Body of pancreas (tissue), 4 donors: ENCODE results near the gene STK32B.

ENCODE experiments used
- POLR2A ChIP-seq, 3 donors: fragments of 450-650 bp; IDR thresholded peaks; one replicate each; pipeline ENCODE4 v1.6.1; 2016; ENCODE audit warnings: antibody characterized with exemption in 3 of 3, mild to moderate bottlenecking in 2 of 3
- TF ChIP-seq, protein P1 (sequence below), 7 experiments: fragments of 450-650 bp in 4 of 7; fragments of 200-600 bp in 3 of 7; sonication (generic) in 3 of 7; IDR thresholded peaks; one replicate each; pipeline ENCODE4 v1.5.1; 2016 to 2019; ENCODE audit warnings: antibody characterized with exemption in 7 of 7

DNA sequence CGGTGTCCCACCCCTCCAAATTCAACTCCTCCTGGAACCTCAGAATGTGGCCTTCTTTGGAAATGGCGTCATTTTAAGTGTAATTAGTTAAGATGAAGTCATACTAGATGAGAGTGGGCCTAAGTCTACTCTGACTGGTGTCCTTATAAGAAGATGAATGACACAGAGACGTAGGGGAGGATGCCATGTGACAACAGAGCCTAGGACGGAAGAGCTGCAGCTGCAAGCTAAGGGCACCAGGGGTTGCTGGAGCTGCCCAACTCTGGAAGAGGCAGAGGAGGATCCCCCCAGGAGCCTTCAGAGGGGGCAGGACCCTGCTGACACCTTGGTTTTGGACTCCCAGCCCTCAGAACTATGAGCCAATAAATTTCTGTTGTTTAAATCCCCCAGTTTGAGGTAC is 115.1 kb downstream of the STK32B start:
- TF ChIP-seq, protein P1, sequence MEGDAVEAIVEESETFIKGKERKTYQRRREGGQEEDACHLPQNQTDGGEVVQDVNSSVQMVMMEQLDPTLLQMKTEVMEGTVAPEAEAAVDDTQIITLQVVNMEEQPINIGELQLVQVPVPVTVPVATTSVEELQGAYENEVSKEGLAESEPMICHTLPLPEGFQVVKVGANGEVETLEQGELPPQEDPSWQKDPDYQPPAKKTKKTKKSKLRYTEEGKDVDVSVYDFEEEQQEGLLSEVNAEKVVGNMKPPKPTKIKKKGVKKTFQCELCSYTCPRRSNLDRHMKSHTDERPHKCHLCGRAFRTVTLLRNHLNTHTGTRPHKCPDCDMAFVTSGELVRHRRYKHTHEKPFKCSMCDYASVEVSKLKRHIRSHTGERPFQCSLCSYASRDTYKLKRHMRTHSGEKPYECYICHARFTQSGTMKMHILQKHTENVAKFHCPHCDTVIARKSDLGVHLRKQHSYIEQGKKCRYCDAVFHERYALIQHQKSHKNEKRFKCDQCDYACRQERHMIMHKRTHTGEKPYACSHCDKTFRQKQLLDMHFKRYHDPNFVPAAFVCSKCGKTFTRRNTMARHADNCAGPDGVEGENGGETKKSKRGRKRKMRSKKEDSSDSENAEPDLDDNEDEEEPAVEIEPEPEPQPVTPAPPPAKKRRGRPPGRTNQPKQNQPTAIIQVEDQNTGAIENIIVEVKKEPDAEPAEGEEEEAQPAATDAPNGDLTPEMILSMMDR (IDR thresholded peaks at IDR 0.05), result no peak
- TF ChIP-seq POLR2A (IDR thresholded peaks at IDR 0.05), result no peak
